H9 (cell line): ENCODE results near the gene TSSC4. TPM values are rescaled to one million over a fixed set of nuclear protein-coding genes. Genes with fewer than 3 reads are reported as not detected.

ENCODE experiments used
- DNase-seq: peaks from one replicate; pipeline ENCODE4 v3.0.0-alpha.2; 2017
- H2AFZ ChIP-seq: one replicate; pipeline ENCODE4 v1.6.1; 2013; ENCODE audit warnings: mild to moderate bottlenecking, low read length, control low read depth, moderate library complexity
- H2AK5ac ChIP-seq: 2 replicates; pipeline ENCODE4 v1.6.1; 2013; ENCODE audit warnings: low read length, control low read depth, mixed read lengths; ENCODE audit not compliant: insufficient read length
- H2BK120ac ChIP-seq: one replicate; pipeline ENCODE4 v1.6.1; 2013; ENCODE audit warnings: low read depth, mild to moderate bottlenecking, low read length, control low read depth, inconsistent platforms; ENCODE audit not compliant: poor library complexity, severe bottlenecking
- H2BK12ac ChIP-seq: 2 replicates; pipeline ENCODE4 v1.6.1; 2013; ENCODE audit warnings: low read length, control low read depth, mixed read lengths, low read depth; ENCODE audit not compliant: insufficient read length
- H2BK15ac ChIP-seq: 2 replicates; pipeline ENCODE4 v1.6.1; 2013; ENCODE audit warnings: low read depth, low read length, control low read depth
- H2BK20ac ChIP-seq: one replicate; pipeline ENCODE4 v1.6.1; 2013; ENCODE audit warnings: low read depth, mild to moderate bottlenecking, low read length, control low read depth, inconsistent platforms; ENCODE audit not compliant: poor library complexity, severe bottlenecking
- H2BK5ac ChIP-seq: 2 replicates; pipeline ENCODE4 v1.6.1; 2013; ENCODE audit warnings: low read length, control low read depth, mixed read lengths; ENCODE audit not compliant: insufficient read length
- H3K14ac ChIP-seq: 2 replicates; pipeline ENCODE4 v1.6.1; 2013; ENCODE audit warnings: low read length, control low read depth; ENCODE audit not compliant: insufficient read depth
- H3K18ac ChIP-seq: 2 replicates; pipeline ENCODE4 v1.6.1; 2013; ENCODE audit warnings: low read depth, mild to moderate bottlenecking, mixed read lengths, low read length, control low read depth; ENCODE audit not compliant: insufficient read length
- H3K23ac ChIP-seq: 2 replicates; pipeline ENCODE4 v1.6.1; 2013; ENCODE audit warnings: low read length, control low read depth, mixed read lengths, low read depth; ENCODE audit not compliant: insufficient read length
- H3K23me2 ChIP-seq: 2 replicates; pipeline ENCODE4 v1.6.1; 2013; ENCODE audit warnings: low read depth, mild to moderate bottlenecking, mixed read lengths, low read length, control low read depth; ENCODE audit not compliant: insufficient read length, poor library complexity, severe bottlenecking
- H3K27ac ChIP-seq: 2 replicates; pipeline ENCODE4 v1.5.1; 2013; ENCODE audit warnings: low read length, control low read depth, mixed read lengths, low read depth; ENCODE audit not compliant: insufficient read length
- H3K27me3 ChIP-seq: 2 replicates; pipeline ENCODE4 v1.6.1; 2013; ENCODE audit warnings: low read length, control low read depth, inconsistent platforms; ENCODE audit not compliant: insufficient read depth
- H3K4ac ChIP-seq: 2 replicates; pipeline ENCODE4 v1.6.1; 2013; ENCODE audit warnings: low read depth, mild to moderate bottlenecking, control low read depth, inconsistent platforms, low read length, moderate library complexity
- H3K4me1 ChIP-seq: 2 replicates; pipeline ENCODE4 v1.6.1; 2013; ENCODE audit warnings: low read length, control low read depth, inconsistent platforms; ENCODE audit not compliant: insufficient read depth
- H3K4me2 ChIP-seq: 2 replicates; pipeline ENCODE4 v1.6.1; 2013; ENCODE audit warnings: low read length, control low read depth, mixed read lengths; ENCODE audit not compliant: insufficient read length, insufficient read depth
- H3K56ac ChIP-seq: 2 replicates; pipeline ENCODE4 v1.6.1; 2013; ENCODE audit warnings: low read depth, mild to moderate bottlenecking, mixed read lengths, low read length, control low read depth; ENCODE audit not compliant: insufficient read length
- H3K79me1 ChIP-seq: 2 replicates; pipeline ENCODE4 v1.6.1; 2013; ENCODE audit warnings: low read depth, mild to moderate bottlenecking, moderate library complexity, low read length, control low read depth, inconsistent platforms; ENCODE audit not compliant: insufficient read depth, poor library complexity, severe bottlenecking
- H3K79me2 ChIP-seq: 2 replicates; pipeline ENCODE4 v1.6.1; 2013; ENCODE audit warnings: low read length, control low read depth, inconsistent platforms; ENCODE audit not compliant: insufficient read depth
- H3K9ac ChIP-seq: 2 replicates; pipeline ENCODE4 v1.6.1; 2013; ENCODE audit warnings: low read length, control low read depth, mixed read lengths; ENCODE audit not compliant: insufficient read length; ENCODE audit errors: extremely low read depth
- H3K9me3 ChIP-seq: one replicate; pipeline ENCODE4 v1.6.1; 2013; ENCODE audit warnings: low read depth, low read length, inconsistent platforms; ENCODE audit not compliant: control insufficient read depth
- H3T11ph ChIP-seq: one replicate; pipeline ENCODE4 v1.6.1; 2013; ENCODE audit warnings: mild to moderate bottlenecking, low read length, control low read depth, inconsistent platforms
- H4K20me1 ChIP-seq: one replicate; pipeline ENCODE4 v1.6.1; 2013; ENCODE audit not compliant: control insufficient read depth, insufficient read length, insufficient read depth
- H4K5ac ChIP-seq: 2 replicates; pipeline ENCODE4 v1.6.1; 2013; ENCODE audit warnings: low read depth, mild to moderate bottlenecking, mixed read lengths, low read length, control low read depth; ENCODE audit not compliant: insufficient read length
- H4K8ac ChIP-seq: replicated peaks from 2 replicates; pipeline ENCODE4 v1.6.1; 2013; ENCODE audit warnings: low read length, control low read depth, mixed read lengths, low read depth; ENCODE audit not compliant: insufficient read length
- H4K91ac ChIP-seq: 2 replicates; pipeline ENCODE4 v1.6.1; 2013; ENCODE audit warnings: low read depth, mild to moderate bottlenecking, moderate library complexity, mixed read lengths, low read length, control low read depth; ENCODE audit not compliant: insufficient read length
- H3K27ac Mint-ChIP-seq, 3 experiments: 2 replicates in 2 of 3; 3 replicates in 1 of 3; pipeline ENCODE4 v1.8.0; 2020 to 2021; ENCODE audit warnings: mixed read lengths in 3 of 3, mild to moderate bottlenecking in 1 of 3, moderate library complexity in 1 of 3
- H3K27me3 Mint-ChIP-seq: 2 replicates; pipeline ENCODE4 v1.8.0; 2021; ENCODE audit warnings: low read depth, mild to moderate bottlenecking, moderate library complexity, mixed read lengths
- H3K36me3 Mint-ChIP-seq, 3 experiments: 2 replicates in 2 of 3; 3 replicates in 1 of 3; pipeline ENCODE4 v1.8.0; 2020 to 2021; ENCODE audit warnings: low read depth in 3 of 3, mixed read lengths in 3 of 3; ENCODE audit not compliant: insufficient read depth in 1 of 3
- H3K4me1 Mint-ChIP-seq, 2 experiments: 2 replicates each; pipeline ENCODE4 v1.8.0; 2020; ENCODE audit warnings: mixed read lengths in 2 of 2
- H3K4me3 Mint-ChIP-seq, 2 experiments: 2 replicates in 1 of 2; 3 replicates in 1 of 2; pipeline ENCODE4 v1.8.0; 2020 to 2021; ENCODE audit warnings: mild to moderate bottlenecking in 2 of 2, mixed read lengths in 2 of 2, moderate library complexity in 1 of 2
- H3K9me3 Mint-ChIP-seq, 2 experiments: 2 replicates in 1 of 2; 3 replicates in 1 of 2; pipeline ENCODE4 v1.8.0; 2020; ENCODE audit warnings: mild to moderate bottlenecking in 2 of 2, mixed read lengths in 2 of 2, moderate library complexity in 1 of 2
- CTCF ChIP-seq: fragments of 200-600 bp; sonication (generic); conservative IDR thresholded peaks from 3 replicates; pipeline ENCODE4 v1.8.0; 2021; ENCODE audit warnings: antibody characterized with exemption, mild to moderate bottlenecking
- WGBS: extraction: QIAGEN DNeasy Blood & Tissue Kit; methylation state at CpG from one replicate; pipeline ENCODE4 v1.1.7; 2013; ENCODE audit warnings: missing lambda C conversion rate, low lambda C conversion rate, mixed read lengths; ENCODE audit not compliant: insufficient read length; ENCODE audit errors: extremely low coverage; 5-methylcytosine and 5-hydroxymethylcytosine counted together
- total RNA-seq: library from RNA; stranded (reverse); gene quantifications from 2 replicates; pipeline ENCODE4 v1.2.1, GENCODE V29; 2021

The TSSC4 gene
- total RNA-seq, 1 experiment from 2014 or later = 51.0 TPM

- Histone ChIP-seq H3K79me2 (no peaks in the 10 kb centered on the region), H3K27ac (no peak overlapping the region), H3T11ph (no peak overlapping the region), H3K4ac (no peak overlapping the region), H4K91ac (no peak overlapping the region), H2BK5ac (no peak overlapping the region), H3K4me1 (no peaks in the 10 kb centered on the region), H2BK12ac (no peak overlapping the region), H3K9ac (no peak overlapping the region), H2BK15ac (no peak overlapping the region), H3K14ac (no peak overlapping the region; the same call in 1 of the 2 replicates), H3K18ac (no peak overlapping the region), H3K23me2 (no peaks in the 10 kb centered on the region), H2AK5ac (no peak overlapping the region), H2BK20ac (no peak overlapping the region), H4K5ac (no peak overlapping the region), H2BK120ac (no peak overlapping the region), H2AFZ (no peak overlapping the region), H4K8ac (no peak overlapping the region), H3K56ac (no peak overlapping the region), H3K79me1 (no peaks in the 10 kb centered on the region), H3K27me3 (no peaks in the 10 kb centered on the region), H3K23ac (no peak overlapping the region), H4K20me1 (no peaks in the 10 kb centered on the region), H3K9me3 (no peaks in the 10 kb centered on the region), H3K4me2 (no peak overlapping the region)
- no peak for DNase-seq
- Mint-ChIP-seq H3K4me3 (no peak overlapping the region), H3K4me1 (no peaks in the 10 kb centered on the region; a peak in 1 of 4 replicates), H3K27ac (no peak overlapping the region), H3K9me3 (no peaks in the 10 kb centered on the region), H3K27me3 (peaks cover 7% of the 10 kb centered on the region), H3K36me3 (no peaks in the 10 kb centered on the region)
- no CpG with 5 or more reads among the region's 30 CpGs for WGBS
- no peak for TF ChIP-seq CTCF
These were observed 17.5 kb downstream of the TSSC4 start for GRCh38 chr11:2417856-2418692.
